GM18907 (cell line): ENCODE data around the gene CPNE4.
A peak's percentile ranks its signal among the peaks of the same experiment; 100 is the strongest.
"Not testable (repeated sequence)": the region's sequence is repeated elsewhere in the genome, so short reads cannot be mapped to it uniquely, and the experiment has no call there.

Experiments
- ATAC-seq: cut with Tn5 transposase; IDR thresholded peaks from one replicate; pipeline ENCODE4 v1.9.1; 2021; ENCODE audit warnings: mild to moderate bottlenecking, moderate library complexity; ENCODE audit not compliant: unreplicated experiment

The CPNE4 gene

GRCh38 chr3:131546441-131546840 lies 488.4 kb downstream of the CPNE4 start:
- no peak for ATAC-seq

DNA sequence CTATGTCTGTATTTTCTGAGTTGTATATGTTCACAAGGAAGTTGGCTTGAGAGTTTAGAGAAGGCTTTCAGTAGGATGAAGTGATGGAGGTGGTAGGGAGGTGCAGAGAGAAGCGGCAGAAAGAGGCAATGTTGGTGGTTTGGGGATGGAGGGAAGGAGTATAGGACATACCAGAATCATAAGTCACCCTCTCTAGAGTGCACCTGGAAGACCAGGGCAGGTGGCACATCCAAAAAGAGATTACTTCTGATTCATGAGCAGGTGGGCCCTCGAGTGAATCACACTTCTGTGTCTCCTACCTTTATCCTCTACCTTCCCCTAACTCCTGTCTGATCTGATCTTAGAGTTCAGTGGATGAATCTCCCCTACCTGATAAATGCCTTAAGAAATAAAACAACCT lies 490.3 kb downstream of the CPNE4 start:
- no peak for ATAC-seq

- no peak for ATAC-seq
Observed at GRCh38 chr3:131543714-131544113, 491.1 kb downstream of the CPNE4 start.

- ATAC-seq, result no peak
Observed at GRCh38 chr3:131541288-131541687, 493.5 kb downstream of the CPNE4 start.

DNA sequence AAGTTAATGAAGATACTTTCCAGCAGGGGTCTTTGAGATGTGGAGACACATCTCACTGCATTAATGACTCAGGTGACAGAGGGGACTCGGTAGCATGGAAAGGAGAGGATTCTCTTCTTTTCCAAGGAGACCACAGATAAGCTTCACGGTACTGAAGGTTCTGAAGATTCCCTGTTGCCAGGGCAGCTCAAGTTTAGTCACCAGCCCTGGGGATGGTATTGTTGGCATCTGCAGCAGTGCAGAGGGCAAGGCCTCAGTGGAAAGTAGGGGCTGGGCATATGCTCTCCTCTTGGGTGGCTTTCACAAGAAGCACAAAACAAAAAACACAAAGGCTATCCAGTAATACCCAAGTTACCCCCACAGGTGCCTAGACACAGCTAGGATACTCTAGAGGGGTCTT lies 494.0 kb downstream of the CPNE4 start:
- ATAC-seq, result no peak

DNA sequence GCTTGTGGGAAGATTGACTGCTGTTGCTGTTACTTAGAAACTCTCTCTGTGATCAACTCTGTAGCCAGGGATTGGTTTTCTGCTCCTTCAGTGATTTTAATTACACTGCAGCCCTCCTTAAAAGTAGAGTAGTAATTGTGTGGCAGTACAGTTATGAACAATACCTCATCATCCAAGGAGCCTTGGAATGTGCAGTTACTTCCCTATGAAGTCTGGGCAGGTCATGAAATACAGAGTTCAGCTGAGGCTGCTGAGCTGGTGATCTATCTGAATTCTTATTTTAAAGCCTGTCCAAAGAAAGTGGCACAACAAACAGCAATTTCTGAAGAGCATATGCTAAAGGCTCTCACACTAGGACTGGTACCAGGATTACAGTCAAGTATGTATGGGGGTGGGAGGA lies 494.7 kb downstream of the CPNE4 start:
- ATAC-seq, result no peak

DNA sequence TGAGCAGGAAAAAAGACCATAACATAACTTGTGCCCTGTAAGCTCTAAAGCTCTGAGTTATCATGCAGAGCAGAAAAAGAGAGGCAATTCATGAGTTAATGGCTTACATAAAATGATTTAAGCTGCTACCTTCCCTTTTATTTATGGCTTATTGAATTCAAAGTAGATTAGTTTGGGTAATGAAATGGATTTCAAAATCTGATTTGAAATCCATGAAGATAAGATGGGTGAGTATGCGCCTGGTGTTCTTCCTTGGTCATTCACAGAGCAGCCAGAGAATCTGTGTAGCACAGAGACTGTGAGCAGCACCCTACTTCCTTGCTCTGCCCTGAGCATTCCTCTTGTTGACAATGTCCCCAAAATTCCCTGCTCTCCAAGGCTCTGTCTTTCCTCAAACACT lies 495.8 kb downstream of the CPNE4 start:
- no peak for ATAC-seq

- no peak for ATAC-seq
Observed at GRCh38 chr3:131537531-131537930, 497.3 kb downstream of the CPNE4 start.

DNA sequence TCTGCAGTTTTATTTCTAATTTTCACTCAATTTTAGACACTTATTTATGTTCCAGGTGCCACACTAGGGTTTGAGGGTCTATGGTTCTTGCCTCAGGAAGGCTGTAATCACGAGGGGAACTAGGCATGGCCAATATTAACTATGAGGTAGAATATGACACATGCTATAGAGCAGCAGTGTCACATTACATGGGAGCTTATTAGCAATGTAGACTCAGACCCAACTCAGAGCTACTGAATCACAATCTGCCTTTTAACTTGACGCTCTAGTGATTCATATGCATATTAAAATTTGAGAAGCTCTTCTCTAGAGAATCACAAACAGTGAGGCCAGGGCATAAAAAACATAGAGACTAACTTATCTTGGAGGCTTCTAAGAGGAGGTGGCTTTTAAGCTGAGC lies 499.2 kb downstream of the CPNE4 start:
- no peak for ATAC-seq

GRCh38 chr3:131535131-131535530 lies 499.7 kb downstream of the CPNE4 start:
- no peak for ATAC-seq

DNA sequence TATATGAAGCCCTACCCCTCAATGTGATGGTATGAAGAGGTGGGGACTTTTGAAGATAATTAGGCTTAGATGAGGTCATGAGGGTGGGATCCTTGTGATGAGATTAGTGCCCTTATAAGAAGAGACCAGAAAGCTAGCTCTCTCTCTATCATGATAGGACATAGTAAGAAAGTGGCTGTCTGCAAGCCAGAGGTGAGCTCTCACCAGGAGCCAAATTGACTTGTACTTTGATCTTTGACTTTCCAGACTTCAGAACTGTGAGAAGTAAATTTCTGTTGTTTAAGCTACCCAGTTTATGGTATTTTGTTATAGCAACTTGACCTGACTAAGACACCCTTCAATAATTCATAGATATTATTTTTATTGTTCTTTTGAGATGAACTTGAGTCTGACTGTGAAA lies 502.2 kb downstream of the CPNE4 start:
- no peak for ATAC-seq

- ATAC-seq, result no peak
Observed at GRCh38 chr3:131530843-131531242, 504.0 kb downstream of the CPNE4 start.

GRCh38 chr3:131530388-131530787 lies 504.4 kb downstream of the CPNE4 start:
- ATAC-seq, result no peak

GRCh38 chr3:131526801-131527347 lies 507.9 kb downstream of the CPNE4 start:
- no peak for ATAC-seq

DNA sequence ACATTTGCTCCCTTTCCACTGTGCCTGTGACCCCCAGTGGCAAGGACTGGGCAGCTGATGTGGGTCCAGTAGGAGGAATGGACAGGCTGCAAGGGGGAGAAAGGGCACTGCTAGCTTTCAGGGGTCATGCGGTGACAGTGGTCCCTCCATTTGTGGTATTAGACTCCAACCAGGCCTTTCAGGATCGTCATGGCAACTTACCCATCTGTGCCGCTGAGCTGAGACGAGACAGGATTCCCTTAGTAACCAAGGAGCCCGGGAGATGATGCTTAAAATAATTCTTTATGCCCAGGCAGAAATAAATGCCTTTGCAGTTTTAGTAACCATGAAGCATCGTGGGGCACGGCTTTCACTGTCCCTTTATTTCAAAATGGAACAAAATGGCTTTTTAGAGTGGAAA lies 516.1 kb downstream of the CPNE4 start:
- no peak for ATAC-seq

GRCh38 chr3:131505421-131505820 lies 529.4 kb downstream of the CPNE4 start:
- ATAC-seq, result no peak

- ATAC-seq, result peak; percentile 18
Observed at GRCh38 chr3:131503320-131503635, 531.5 kb downstream of the CPNE4 start.

DNA sequence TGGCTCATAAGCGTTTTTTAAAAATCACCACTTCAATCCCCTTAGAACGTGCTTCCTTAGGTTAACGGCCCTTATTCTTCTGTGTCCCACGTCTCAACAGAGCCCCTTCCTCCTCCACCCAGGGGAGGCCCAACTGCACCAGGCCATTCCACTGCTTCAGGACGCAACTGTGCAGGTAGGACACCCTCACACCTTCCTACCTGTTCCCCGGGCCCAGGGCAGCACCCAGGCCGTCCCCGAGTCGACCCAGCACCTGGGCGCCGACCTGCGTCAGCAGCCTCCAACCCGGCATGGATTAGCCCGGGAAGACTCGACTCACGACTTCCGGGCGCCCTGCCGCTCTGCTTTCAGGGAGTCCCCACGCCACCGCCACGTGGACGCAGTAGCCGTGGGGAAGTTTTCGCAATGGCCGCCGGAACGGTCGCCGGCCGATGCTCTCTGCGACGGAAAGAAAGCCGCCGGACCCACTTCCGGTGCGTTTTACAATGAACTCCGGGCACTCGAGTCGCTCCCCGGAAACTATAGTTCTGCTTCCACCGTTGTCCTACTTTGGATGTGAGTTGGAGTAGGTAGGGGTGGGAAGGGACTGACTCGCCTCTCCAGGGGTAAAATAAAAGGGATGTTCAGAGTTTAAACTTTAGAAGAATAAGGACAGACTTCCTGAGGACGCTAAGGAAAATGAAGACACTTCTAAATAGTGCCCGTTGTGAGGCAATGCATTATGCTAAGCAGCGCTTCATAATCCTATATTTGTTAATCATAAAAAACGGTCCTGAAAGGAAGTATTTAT lies 532.1 kb downstream of the CPNE4 start, which contains the start of gene MRPL3:
TSS of gene MRPL3 (minus strand) at position 442 of the 790 bp plus-strand sequence. CDS start at position 292, 150 bp downstream.
- ATAC-seq, result peak; percentile 94

DNA sequence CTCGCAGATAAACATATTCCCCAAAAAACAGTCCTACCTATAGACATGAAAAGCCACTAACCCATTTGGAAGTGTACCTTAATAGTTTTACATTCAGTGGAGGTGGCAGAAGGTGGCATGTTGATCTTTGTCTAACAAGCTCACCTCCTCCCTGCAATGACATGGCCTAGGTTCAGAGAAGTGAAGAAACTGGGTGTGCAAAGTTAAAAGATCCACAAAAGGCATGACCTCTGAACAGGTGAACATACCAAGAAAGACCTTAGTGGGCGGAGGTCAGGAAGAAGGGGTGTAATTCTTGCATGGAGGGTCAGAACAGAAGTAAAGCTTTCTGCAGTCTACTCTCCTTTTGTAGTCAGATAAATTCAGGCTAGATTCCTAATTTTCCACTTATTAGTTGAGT lies 532.9 kb downstream of the CPNE4 start:
- ATAC-seq, result no peak

DNA sequence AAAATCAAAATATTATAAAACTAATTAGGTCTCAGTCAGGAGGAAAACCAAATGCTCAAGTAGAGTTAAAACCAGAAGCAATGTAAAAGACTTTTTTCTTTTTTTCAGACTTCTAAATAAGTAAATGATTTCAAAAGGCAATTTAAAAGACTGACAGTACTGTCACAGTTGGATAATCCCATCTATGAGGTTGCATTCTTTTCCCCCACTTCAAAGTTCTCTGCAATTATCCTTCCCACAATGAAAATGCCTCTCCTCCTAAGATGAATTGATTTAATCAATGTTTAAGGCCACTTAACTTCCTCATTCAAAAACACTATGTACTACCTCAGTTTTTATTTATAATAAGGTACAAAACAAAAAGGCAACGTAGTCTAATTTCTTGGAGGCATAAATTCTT lies 540.1 kb downstream of the CPNE4 start:
- ATAC-seq, result no peak

DNA sequence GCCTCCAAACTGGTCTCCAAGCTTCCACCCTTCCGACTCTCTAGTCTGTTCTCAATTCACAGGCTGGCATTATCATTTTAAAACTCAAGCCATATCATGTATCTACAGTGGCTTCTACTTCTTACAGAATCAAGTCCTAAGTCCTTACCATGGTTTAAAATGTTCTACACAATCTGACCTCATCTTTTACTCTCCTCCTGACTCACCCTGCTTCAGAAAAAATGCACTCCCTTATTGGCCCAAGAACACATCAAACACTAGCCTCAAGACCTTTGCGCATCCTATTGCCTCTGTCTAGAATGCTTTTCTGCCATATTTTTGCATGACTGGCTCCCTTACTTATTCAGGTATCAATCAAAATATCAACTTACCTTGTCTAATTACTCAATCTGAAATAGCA lies 543.0 kb downstream of the CPNE4 start:
- ATAC-seq, result no peak

GRCh38 chr3:131491084-131491483 lies 543.7 kb downstream of the CPNE4 start:
- ATAC-seq, result no peak

DNA sequence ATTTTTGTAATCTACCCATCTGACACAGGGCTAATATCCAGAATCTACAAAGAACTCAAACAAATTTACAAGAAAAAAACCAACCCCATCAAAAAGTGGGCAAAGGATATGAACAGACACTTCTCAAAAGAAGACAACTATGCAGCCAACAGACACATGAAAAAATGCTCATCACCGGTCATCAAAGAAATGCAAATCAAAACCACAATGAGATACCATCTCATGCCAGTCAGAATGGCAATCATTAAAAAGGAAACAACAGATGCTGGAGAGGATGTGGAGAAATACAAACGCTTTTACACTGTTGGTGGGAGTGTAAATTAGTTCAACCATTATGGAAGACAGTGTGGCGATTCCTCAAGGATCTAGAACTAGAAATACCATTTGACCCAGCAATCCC lies 548.3 kb downstream of the CPNE4 start:
- ATAC-seq, result not testable (repeated sequence)
